ENCODE measurements around the gene CAMK2G. TPM values are rescaled to one million over a fixed set of nuclear protein-coding genes. Genes with fewer than 3 reads are reported as not detected.
A peak's percentile ranks its signal among the peaks of the same experiment; 100 is the strongest.

Gene CAMK2G
- total and polyA plus RNA-seq, 2 experiments from 2014 or later: 30.6 to 34.1 TPM

GRCh38 chr10:73780966-73781365 lies 93.4 kb downstream of the CAMK2G start:
- Histone ChIP-seq H3K27me3 (ENCODE audit: insufficient read depth) (no peaks in the 10 kb centered on the region), H3K4me2 (peak overlapping the region; percentile 94), H2AFZ (no peak overlapping the region), H3K9me2 (ENCODE audit: insufficient read depth) (no peaks in the 10 kb centered on the region), H3K36me3 (ENCODE audit: insufficient read depth) (peaks cover 10% of the 10 kb centered on the region; the same call in 1 of the 2 replicates), H3K79me2 (replicated peaks; ENCODE audit: insufficient read depth) (peaks cover 47% of the 10 kb centered on the region), H3K4me3 (peak overlapping the region; percentile 98), H3F3A (replicated peaks; ENCODE audit: low read depth) (peaks cover 6% of the 10 kb centered on the region; the same call in 1 of the 2 replicates), H3K4me1 (ENCODE audit: insufficient read depth) (peaks cover 11% of the 10 kb centered on the region), H4K20me1 (replicated peaks; ENCODE audit: insufficient read depth) (0 out of 2 replicates have a peak, but pooled peaks cover 8% of the 10 kb centered on the region), H3K27ac (ENCODE audit: low read depth) (0 out of 2 replicates have a peak overlapping the region, but pooled peaks have one; percentile 35)
- peaks cover 7% of the 10 kb centered on the region for H3K27me3 Mint-ChIP-seq (ENCODE audit: insufficient read depth, low read depth, poor library complexity)
- no peak for ATAC-seq
- peak overlapping the region; percentile 95 for H3K4me3 Mint-ChIP-seq
- H3K27ac Mint-ChIP-seq: peak overlapping the region; percentile 98; the same call in 1 of the 2 replicates
- peaks cover 26% of the 10 kb centered on the region for H3K36me3 Mint-ChIP-seq (ENCODE audit: low read depth)
- H3K4me1 Mint-ChIP-seq: peaks cover 18% of the 10 kb centered on the region
- H3K9me3 Mint-ChIP-seq: no peaks in the 10 kb centered on the region
- TF ChIP-seq POLR2AphosphoS5 (IDR thresholded peaks at IDR 0.05; ENCODE audit: low read depth) (no peak), ETS1 (IDR thresholded peaks at IDR 0.05) (no peak), ZNF114 (CRISPR knock-in tag; IDR thresholded peaks at IDR 0.05) (no peak), CREB1 (CRISPR knock-in tag; IDR thresholded peaks at IDR 0.05; ENCODE audit: low read depth) (no peak), CTCF (conservative IDR thresholded peaks at IDR 0.05; ENCODE audit: low read depth in 2 of 2) (no peak), REST (IDR thresholded peaks at IDR 0.05; ENCODE audit: unreplicated experiment) (no peak), ZNF331 (CRISPR knock-in tag; IDR thresholded peaks at IDR 0.05; ENCODE audit: low read depth) (no peak), ZNF462 (CRISPR knock-in tag; IDR thresholded peaks at IDR 0.05) (no peak), STAT1 (IDR thresholded peaks at IDR 0.05; ENCODE audit: unreplicated experiment) (no peak), NANOG (IDR thresholded peaks at IDR 0.05; ENCODE audit: borderline replicate concordance) (no peak), JUNB (IDR thresholded peaks at IDR 0.05; ENCODE audit: unreplicated experiment) (no peak), EZH2phosphoT487 (IDR thresholded peaks at IDR 0.05; ENCODE audit: unreplicated experiment) (no peak), EZH2 (IDR thresholded peaks at IDR 0.05; ENCODE audit: low read depth, unreplicated experiment) (no peak)
- DNase-seq (ENCODE audit: low spot score): no peak

All from GM23338 (cell line).